LoVo (cell line): ENCODE data around the gene KATNBL1.

Experiments used
- DNase-seq: peaks from one replicate; pipeline ENCODE4 v3.0.0-alpha.2; 2016; ENCODE audit warnings: low spot score

Gene KATNBL1

DNA sequence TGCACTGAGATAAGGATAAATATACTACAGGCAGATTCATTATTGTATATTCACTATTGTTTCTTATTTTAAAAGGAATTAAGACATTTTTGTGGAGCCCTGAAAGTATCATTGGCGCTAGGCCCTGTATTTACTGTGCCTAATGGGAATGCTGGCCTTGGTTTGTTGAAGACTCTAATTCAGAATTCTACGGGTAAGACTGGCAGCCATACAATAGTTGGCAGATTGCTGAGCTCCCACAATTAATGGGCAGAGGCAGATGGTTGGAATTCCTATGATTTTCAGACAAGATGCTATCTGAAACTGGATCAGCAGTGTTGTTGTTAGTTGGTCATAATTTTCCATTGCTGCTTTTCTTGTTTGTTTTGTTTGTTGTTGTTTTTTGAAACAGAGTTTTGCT is 93.3 kb downstream of the KATNBL1 start:
- DNase-seq = no peak

DNA sequence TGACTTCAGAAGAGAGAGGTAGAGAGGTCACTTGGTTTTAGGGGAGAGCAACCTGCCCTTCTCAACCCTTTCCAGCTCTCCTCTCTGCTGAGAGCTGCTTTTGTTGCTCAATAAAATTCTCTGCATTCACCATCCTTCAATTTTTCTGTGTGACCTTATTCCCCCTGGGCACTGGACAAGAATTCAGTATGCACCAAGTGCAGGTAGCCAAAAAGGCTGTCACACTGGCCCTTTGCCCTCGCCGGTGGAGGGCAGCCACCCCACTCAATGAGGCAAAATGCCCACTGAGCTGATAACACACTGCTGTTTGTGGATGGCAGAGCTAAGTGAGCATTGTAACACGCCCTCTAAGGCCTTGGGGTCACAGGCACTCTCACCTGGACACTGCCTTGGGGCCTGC is 95.2 kb downstream of the KATNBL1 start:
- no peak for DNase-seq

DNA sequence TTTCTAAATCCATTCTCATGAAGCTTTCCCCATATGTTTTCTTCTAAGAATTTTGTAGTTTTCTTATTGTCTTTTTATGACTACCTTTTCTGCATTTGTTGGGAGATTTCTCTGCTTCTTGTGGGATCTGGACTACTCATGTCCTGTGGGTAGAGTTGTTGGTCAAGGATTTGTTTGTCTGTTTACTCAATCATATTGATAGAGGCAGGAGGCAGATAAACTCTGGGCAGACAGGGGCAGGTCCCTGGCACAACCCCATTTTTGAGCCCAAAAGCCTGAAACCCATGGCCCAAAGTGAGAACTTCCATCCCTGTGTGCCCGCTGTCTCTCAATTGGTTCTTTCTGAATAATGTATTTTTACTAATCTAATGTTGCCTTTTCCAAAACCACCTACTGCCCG is 95.7 kb downstream of the KATNBL1 start:
- DNase-seq = no peak

DNA sequence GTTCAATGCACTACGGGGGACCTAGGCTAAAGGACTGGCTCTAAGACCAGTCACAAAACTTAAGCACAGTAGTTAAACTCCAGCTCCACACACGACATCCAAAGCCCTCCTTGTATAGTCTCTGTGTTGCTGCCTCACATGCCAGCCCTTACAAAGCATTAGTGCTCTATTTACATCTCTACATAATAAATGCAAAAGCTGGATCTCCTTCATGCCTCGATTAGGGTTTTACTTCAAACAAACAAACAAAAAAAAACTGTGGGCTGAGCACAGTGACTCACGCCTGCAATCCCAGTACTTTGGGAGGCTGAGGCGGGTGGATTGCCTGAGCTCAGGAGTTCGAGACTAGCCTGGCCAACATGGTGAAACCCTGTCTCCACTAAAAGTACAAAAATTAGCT is 98.4 kb downstream of the KATNBL1 start:
- DNase-seq = no peak

DNA sequence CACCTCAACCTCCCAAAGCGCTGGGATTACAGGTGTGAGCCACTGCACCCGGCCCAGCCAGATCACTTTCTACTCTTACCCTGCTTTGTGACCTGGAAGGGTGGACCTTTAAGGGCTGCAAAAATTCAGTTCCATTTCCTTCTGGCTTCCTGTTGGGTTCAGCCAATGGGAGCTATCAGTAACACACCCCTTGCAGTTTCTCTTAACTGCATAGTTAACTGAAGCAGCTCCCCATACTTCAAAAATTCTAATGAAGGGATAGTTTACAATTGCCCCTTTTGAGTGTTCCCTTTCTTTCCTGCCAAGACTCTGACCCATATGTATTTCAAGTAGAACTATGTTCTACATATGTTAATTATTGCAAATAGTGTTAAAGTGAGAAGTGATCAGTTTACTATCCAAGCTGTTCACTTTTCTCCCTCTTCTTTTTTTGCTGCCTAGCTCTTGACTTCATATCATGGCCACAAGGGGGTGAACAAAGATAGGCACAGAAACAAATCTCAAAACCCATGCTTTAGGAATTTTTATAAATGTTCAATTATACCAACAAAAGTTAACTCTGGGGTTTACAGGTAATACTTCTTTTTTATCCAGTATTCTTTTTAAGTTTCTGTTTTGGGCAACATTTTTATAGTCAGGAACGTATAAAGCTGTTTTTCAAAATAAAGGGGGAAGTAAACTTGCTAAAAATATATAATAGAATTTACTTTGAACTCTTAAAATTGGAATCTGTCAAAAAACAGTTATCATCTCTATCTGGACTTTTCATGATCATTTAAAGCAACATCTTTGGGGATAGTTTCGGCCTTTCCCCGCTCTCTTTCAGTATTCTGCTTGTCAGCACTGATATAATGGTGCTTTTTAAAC is 99.9 kb downstream of the KATNBL1 start:
- DNase-seq = peak; percentile 47

DNA sequence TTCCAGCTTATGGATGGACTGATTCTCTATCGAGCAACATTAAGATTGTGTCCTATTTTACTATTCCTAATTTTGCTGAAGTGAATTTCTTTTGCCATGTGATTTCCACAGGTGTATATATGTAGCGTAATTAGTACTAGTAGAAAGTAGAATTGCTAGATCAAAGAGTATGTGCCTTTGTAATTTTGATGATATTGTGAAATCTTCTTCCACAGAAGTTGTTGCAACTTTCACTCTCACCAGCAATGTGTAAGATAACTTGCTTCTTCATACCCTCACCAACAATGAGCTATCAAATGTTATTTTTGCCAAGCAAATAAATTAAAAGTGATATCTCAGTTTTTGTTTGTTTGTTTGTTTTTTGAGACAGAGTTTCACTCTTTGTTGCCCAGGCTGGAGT is 102.6 kb downstream of the KATNBL1 start:
- no peak for DNase-seq

DNA sequence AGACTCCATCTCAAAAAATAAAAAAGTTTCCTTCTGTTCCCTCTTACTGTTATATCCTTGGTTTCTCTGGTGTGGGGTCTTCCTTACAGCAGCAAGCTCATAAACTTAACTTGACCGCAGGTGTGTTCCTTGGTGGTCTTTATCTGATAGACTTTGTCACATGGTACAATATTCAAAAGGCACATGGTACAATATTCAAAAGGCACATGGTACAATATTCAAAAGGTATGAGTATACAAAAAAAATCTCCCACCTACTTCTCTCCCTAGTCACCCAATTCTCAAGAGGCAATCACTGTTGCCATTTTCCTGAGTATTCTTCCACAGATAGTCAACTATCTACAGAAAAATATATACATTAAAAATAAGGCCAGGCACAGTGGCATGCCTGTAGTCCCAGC is 103.5 kb downstream of the KATNBL1 start:
- no peak for DNase-seq

DNA sequence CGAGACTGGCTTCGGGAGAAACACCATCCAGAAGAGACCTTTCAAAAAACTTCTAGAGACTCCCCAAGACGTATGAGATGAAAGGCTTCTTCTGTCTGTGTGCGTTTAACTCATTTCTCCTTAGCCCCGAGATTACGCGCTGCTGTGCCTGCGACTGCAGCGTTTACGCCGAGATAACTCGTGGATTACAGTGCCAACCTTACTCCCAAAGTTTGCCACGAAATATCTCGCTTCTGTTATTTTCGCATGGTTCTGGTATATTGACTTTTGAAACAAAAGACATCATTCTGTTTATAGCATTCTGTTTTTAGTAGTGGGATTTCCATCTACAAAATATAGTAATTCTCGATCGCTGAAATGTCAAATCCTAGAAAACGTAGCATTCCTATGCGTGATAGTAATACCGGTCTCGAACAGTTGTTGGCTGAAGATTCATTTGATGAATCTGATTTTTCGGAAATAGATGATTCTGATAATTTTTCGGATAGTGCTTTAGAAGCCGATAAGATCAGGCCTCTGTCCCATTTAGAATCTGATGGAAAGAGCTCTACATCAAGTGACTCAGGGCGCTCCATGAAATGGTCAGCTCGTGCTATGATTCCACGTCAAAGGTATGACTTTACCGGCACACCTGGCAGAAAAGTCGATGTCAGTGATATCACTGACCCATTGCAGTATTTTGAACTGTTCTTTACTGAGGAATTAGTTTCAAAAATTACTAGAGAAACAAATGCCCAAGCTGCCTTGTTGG is 107.5 kb downstream of the KATNBL1 start:
- no peak for DNase-seq

DNA sequence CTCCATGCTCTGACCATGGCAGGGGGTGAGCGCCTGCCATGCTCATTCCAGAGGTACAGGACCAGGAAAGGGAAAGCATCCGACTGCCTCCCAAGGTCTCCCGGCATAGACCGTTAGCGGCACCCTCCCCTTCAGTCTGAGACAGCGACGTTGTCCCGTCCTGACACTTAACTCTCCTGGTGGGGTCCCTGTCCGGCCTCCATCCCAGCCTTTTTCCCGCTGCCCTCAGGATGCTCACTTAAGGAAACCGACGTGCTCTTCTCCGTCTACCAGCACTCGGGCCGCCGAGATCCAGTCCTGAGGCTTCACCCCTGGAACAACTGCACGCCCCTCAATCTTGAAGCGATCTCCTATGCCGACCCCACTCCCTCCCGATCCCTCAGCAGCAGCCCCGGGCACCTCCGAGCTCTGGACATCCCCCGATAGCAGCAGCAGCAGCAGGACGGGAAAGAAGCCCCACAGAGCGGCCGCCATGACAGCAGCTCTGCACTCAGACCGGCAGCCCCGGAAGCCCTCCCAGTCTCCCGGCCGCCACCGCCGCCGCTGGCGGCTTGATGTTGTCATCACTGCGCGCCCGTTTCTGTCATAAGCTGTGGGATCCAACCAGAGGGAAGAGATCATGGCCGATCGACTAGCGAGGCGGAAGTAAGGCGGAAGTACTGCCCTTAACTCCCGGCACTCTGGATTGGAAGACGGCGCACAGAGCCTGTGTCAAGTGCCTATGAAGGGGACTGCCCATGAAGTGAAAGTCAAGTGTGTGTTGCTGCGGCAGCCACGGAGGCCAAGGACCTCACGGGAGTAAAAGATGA is 108.3 kb downstream of the KATNBL1 start, which contains the start of the genes EMC7 and PGBD4:
Gene EMC7, minus strand, starts transcription at position 497 of the 809 bp plus-strand sequence. Its CDS starts 23 bp downstream, at position 474.
Gene PGBD4, plus strand, starts transcription at position 718 of the 809 bp plus-strand sequence. CDS start 449 bp downstream, outside the sequence.
- peak; percentile 99 for DNase-seq

DNA sequence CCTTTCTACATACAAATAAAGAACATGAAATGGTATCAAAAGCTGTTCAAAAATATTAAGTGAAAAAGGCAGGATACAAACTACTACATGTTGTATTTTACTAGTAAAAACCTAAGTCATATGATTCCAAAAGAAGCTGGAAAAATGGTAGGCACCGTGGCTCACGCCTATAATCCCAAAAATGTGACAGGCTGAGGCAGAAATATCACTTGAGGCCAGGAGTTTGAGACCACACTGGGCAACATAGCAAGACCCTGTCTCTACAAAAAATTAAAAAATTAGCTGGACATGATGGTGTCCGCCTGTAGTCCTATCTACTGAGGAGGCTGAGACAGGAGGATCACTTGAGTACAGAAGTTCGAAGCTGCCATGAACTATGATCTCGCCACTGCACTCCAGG is 110.0 kb downstream of the KATNBL1 start:
- no peak for DNase-seq
